Uterus (tissue), 2 donors: ENCODE measurements around the gene TBC1D22B.

Experiments used
- CTCF ChIP-seq, 4 experiments: fragments of 200-600 bp in 2 of 4; fragments of 450-650 bp in 2 of 4; sonication (generic) in 2 of 4; IDR thresholded peaks; one replicate each; pipeline ENCODE4 v1.5.1; 2016 to 2019; ENCODE audit warnings: antibody characterized with exemption in 4 of 4, mild to moderate bottlenecking in 2 of 4, moderate library complexity in 1 of 4
- POLR2A ChIP-seq, 2 donors: fragments of 450-650 bp; IDR thresholded peaks; one replicate each; pipeline ENCODE4 v1.6.1; 2016; ENCODE audit warnings: antibody characterized with exemption in 2 of 2, mild to moderate bottlenecking in 1 of 2, moderate library complexity in 1 of 2

DNA sequence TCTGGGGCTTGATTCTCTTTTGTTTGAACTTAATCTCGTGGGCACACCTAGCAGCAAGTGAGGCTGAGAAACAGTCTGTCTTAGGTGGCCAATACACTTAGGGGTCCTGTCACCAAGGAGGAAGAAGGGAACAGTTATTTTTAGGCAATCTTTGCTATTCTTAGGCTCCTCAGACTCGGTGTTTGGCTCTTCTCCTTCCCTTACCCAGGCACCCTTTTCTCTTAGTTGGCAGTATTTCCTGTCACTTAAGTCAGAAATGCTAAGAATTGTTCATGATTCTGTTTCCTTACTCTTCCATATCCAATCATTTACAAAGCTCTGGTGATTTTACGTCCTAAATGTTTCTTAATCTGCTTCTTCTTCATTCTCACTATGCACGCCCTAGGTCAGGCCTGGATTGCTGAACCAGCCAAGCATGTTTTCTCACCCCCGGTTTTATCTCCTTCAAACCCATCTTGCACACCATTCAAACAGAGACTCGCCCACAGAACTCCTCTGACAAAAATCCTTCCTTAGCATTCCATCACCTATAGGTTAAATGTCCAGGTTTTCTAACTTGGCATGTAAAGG is 45.6 kb downstream of the TBC1D22B start:
- TF ChIP-seq CTCF (IDR thresholded peaks at IDR 0.05) (no peak), POLR2A (IDR thresholded peaks at IDR 0.05) (no peak)
